SHP77 treated with DMSO at 0.1 percent for 48 hours (cell line): ENCODE data around the gene TNFAIP8L3.

Source experiments
- DNase-seq: peaks from one replicate; lab custom pipeline; 2025; lab: John Stamatoyannopoulos, UW

The TNFAIP8L3 gene

DNA sequence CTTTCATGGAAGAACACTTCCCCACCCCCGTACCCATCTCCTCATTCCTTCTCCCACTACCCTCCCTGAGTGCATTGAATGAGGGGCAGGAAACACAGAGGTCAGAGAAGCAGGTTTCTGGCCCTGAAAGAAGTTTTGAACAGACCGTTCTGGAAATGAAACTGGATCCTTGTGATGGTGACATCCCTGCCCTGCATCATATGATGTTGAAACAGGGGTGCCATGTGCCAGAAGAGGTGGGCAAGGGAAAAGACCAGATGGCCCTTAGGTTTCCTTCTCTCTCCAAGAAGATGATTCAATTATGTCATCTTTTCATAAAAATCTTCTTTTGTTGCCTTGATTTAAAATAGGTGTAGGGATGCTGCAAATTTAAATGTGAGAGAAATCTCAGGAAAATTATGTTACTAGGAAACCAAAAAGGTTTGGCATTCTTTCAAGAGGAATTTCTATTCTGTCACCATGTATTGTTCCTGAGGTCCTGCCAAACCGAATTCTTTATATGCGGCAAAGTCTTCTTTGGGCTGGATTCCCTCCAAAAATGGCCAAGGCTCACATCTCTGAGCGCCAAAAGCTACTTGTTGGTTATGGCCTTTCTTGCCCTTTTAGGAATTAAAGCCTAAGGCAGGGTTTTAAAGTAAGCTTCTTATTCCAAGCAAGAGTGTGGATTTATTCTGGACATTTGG lies 19.9 kb upstream of the TNFAIP8L3 start:
- no peak for DNase-seq

DNA sequence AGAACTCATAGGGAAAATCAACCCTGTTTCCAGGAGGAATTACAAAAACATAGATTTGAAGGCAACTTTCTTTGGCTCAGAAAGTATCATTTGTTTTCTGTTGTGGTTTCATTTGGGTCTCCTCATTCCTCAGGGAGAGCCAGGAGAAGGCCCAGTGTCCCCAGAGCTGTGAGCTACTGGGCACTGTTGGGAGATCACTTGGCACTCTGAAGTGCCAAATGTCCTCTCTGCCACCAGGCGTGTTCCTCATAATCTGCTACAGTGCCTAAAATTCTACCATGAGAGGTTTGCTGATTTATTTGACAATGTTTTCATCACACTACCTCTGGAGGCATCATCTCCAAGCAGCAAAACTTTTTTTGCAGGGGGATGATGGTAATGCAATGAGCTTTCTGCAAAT lies 17.4 kb upstream of the TNFAIP8L3 start:
- DNase-seq = no peak

DNA sequence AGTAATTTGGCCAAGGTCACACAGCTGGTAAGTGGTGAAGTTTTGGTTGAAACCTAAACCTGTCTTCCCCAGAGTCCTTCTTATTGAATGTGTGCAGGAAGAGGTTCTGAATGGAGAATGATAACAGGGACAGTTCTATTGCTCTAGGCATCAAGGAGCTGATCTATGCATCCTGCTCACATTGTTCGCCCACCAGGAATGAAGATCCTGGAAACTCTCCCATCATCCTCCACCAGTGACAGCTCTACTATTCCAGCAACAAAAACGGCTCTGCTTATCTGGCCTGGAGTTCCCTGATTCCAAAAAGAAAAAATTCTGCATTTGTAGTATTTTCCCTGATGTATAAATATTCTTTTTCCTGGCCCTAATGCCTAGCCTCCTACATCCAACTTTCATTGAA lies 16.4 kb upstream of the TNFAIP8L3 start:
- DNase-seq = no peak

DNA sequence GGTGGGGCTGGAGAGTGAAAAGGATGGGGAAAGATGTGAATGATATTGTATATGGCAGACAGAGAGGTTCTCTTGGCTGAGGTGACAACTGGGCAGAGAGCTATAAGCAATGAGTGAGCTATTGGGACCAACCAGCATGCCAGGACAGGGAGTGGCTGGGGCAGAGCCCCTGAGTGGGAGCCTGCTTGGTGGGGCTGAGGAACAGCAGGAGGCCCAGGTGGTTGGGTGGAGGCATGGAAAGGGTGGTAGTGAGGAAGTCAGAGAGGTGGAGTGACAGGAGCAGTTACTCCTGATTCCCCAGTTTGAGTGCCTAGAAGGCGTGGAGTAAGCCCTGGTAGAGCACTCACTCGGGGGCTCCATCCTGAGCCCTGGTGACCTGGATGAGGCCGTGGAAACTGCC lies 15.5 kb upstream of the TNFAIP8L3 start:
- DNase-seq = no peak

DNA sequence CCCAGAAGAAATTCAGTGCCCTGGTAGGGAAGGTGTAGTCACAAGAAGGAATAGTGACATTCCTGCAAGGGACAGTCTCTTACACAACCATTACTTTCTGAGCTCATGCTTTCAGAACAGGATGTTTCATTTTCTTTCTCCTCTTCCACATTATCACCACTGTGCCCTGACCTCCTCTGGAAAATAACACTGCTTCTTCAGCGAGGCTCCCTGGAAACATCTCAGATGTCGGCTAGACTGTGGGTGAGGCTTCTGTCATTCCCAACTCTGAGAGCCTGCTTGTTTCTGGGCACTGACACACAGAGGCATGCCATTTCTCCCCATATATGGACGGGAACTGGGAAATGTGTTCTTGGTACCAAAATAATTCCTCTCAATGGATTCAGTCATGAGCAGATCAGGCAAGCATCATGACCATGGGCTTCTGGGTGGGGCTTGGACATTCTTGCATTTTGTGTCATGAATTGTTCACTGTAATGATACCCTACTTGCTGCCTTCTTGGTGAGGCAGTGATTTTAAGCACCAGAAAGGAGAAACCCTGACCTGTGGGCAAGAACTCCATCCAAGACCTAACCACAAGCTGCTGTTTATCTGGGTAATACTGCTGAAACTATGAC lies 14.3 kb upstream of the TNFAIP8L3 start:
- DNase-seq = no peak

DNA sequence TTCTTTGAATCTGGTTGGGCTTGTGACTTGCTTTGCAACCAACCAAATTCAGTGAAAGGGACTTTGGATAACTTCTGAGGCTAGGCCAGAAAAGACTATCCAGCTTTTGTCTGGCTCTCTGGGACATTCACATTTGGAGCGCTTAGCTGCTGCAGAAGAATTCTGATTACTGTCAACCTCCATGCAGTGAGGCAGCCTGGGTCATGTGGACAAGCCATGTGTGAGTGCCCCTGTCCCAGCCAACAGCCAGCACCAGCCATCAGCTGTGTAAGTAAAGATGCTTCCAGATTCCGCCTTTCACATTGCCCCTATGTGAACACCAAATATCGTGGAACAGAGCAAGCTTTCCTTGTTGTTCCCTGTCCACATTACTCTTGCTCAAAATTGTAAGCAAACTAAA lies 12.9 kb upstream of the TNFAIP8L3 start:
- no peak for DNase-seq

DNA sequence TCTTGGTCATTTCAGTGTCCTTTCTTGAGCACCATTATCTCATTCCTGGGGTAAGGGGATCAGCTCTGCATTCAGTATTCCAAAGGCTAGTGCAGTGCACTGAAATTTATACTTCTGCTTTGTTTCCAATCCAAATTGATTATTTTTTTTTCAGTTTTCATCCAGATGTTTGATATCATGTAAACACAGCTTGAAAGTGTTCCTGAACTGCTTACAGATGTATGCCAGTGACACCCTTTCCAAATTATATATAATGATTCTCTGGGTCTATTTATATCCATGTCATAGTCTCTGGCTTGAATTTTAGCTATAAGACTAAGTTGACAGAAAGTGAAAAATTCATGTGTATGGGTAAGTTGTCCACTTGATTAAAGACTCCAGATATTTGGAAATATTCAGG lies 11.8 kb upstream of the TNFAIP8L3 start:
- DNase-seq = no peak

DNA sequence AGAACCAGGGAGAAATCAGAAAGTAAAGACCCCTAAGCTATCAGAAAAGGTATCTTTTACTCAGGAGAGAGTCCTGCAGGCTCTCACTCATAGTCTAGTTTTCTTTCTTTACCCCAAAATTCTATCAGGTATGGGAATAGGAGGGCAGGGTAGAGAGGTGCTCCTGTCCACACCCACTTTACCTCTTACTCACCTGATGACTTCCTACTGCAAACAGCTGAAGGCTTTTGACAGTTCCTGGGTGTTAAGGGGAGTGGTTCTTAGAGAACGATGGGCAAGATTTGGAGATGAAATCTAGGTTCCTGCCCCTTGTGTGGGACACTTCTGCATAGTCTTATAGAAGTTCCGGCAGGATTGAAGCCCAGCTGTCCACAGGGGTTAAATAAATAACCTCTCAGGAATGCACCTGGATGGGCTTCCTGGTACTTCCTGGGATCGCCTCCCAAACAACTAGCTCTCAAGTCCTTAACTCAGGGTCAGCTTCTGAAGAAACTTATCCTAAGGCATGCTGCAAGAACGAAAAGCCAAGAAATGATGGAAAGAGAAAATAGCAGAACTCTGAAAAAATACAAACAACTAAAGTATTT lies 10.8 kb upstream of the TNFAIP8L3 start:
- DNase-seq = no peak

DNA sequence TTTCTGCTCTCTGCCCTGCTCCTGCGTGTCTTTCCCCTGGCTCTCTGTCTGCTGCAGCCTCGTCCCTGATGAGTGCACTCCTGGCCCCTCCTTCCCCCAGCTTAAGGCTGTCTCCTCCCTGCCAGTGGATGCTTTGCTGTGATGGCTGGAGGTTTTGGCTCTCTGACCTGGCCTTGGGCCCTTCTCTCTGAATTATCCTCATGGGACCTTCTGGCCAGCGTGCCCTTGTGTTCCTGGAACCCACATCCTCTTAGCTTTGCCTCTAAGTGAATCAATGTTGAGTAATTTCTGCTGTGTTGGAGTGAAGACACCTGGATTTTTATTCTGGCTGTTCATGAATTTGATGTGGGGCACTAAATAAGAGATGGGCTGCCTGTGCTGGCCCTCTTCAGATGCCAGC lies 9.8 kb upstream of the TNFAIP8L3 start:
- no peak for DNase-seq

DNA sequence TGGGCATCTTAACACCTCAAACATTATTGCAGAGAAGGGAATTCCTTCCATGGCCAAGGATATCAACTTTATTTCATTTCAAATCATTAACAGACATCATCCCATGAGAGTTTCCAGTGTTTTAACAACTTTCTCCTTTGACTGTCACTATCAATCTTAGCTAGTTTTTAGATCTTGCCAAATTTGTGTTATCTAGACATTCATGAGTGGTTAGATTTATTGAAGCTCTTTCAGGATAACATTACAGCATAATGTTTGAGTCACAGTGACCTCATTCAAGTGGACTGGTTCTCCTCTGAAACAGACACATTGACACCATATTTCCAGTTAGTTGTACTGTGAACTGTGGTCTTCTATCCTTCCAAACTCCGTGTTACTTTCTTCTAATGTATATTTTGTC lies 8.6 kb upstream of the TNFAIP8L3 start:
- no peak for DNase-seq

DNA sequence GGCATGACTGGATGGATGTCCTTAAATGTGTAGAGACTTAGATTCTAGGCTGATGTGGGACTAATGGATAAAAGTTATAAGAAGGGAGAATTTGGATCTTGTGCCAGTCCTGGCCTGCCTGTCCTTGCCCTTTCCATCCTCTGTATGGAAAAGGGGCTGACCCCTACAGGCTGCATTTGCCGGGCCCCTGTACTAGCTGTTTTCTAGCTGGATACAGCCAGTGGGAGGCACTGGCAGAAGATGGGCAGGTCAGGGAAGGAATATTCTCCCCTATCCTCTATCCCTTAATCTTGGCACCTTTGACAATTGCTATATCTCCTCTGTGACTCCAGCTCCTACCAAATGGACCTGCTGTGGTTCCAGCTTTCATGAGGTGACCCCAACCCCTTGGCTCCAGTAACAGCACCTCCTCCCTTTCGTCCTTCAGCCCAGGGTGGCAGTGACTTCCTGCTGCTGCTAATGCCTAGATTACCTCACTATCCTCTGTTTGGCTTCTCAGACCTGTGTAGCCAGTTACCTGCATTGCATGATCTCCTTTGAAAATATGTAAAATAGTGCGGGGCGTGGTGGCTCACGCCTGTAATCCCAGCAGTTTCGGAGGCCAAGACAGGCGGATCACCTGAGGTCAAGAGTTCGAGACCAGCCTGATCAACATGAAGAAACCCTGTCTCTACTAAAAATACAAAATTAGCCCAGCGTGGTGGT lies 6.2 kb upstream of the TNFAIP8L3 start:
- no peak for DNase-seq

DNA sequence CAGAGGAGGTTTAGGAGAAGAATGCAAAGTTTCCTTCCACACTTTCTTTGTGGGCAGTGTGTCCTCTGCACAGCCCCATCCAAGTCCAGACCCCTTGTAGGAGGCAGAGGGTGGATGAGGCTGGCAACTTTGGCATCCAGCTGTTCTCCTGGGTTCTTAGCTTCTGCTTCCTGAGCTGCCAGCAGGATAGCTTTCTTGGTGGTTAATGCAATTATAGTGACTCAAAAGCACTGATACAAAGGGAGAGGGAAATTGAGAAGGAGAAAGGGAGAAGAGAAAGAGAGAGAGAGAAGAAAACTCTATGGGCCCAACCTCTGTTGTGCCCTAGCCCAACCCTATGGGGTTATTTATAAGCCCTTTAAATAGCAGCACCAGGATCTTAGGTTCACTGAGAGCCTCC lies 4.5 kb upstream of the TNFAIP8L3 start:
- DNase-seq = no peak

DNA sequence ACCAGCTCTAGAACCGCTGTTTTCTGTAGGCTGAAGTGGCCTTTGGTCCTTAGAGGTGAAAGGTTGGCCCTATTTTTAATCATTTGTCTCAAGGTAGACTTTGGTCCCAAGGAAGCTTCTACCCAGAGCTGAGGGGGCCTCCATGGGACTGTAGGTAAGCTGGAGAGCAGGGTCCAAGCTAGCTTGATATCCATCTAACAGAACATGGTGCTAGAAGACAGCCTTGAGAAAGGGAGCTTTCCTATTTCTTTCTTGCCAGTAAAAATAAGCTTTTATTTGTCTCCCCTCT lies 3.6 kb upstream of the TNFAIP8L3 start:
- DNase-seq = no peak

DNA sequence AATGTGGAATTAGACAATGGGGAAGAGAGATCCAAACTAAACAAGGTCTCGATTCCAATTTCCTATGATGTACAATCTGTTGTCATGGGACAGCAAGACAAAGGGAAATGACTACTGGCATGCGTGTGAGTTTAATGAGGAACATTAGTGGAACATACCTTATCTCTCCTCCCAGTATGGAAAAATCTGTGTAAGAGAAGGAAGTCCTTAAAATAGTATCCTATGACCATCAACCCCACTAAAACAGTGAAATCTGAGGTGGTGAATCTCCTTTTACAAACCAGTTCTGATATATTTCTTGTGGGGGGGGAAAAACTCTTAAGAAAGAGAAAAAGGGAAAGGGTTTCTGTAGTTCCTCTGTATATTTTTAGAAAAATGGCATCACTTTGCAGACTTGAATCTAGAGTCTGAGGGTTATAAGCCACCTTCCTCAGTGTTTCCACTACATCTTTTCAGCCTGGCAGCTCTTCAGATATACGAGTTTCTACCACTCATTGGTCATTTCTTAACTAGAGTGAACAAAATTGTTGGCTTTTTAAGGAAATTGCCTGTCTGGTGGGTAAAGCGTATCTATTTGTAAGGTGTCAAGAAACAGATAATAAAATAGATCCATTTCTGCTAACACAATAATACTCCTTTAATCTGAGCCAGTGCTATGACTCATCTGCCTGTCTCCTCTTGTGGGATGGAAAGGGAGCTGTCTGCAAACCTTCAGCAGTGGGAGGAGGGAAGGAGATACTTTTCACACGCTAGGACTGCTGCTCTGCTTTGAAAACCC lies 3.0 kb upstream of the TNFAIP8L3 start:
- no peak for DNase-seq

DNA sequence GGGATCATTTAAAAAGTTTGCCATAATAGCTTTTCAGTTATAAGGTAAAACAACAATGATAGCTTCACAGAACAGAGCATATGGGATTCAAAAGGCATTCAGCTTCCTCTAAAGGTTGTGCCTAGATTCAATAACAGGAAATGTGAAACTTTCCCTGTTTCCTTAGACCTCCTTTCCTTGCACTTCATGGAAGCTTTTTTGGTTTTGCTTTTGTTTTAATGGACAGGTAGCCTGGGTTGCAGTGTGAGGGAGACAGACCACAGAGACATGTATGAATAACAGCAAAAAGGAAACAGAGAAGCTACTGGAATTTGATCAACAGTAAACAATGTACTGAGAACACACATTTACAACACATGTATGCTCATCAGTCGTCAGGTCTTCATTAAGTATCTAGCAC lies 2.3 kb upstream of the TNFAIP8L3 start:
- DNase-seq = no peak

DNA sequence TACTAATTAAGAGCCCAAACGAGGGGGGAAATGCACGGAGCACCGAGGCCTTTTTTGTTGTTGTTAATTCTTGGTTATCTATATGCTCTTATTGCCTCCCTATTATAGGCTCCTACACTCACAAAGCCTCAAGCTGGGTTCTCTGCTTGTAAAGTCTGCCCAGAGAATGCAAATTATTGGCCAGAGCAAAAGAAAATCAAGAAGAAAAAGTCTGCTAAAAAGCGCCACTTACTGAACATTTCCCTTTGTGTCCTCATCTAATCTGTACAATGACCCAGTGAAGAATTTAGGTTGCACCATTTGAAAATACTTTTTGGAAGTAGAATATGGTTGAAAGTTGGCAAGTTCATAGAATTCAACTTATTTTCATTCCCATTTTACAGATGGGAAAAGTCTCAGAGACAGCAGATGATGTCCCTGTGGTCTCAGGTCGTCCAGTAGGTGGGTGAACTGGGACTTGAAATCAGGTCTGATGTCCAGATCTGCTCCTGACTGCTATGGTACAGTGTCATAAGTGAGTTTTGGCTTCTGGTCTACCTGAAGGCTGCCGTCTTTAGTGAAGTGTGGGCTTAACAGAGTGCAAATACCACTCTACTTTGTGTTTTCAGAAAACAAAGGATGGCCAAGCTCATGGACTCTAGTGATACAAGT lies 1.1 kb upstream of the TNFAIP8L3 start:
- no peak for DNase-seq

DNA sequence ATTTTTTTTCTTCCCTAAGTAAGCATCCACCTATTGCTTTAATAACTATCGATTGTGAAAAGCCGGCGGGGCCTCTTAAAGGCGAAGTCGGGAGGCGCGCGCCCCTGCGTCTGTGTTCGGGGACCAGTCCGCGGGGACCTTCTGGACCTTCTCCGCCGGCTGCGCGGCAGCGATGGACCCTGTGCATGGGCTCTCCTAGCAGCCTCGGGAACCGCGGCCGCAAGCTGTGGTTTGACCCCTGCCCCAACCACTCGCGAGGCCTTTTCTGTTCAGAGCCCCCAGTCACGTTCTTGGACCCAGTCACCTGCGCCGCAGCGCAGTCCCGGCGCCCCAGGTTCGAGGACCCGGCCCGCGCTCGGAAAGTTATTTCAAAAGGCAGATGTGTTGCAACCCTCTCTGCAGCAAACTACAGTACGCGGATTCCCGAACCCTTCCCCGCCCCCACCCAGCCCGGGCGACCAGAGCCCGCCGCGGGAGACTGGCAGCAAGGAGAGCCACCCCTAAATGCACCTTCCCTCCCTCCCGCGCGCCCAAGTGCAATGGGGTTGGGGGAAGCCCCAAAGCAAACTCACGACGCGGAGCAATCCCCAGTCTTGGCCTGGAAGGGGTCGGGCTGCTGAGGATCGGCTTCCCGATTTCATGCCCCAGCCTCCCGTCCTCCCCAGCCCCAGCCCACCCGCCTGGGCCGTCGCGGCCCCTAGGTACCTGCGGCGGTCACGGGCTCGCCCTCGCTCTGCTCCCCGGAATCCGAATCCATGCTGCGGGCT lies 684 bp downstream of the TNFAIP8L3 start:
- no peak for DNase-seq

DNA sequence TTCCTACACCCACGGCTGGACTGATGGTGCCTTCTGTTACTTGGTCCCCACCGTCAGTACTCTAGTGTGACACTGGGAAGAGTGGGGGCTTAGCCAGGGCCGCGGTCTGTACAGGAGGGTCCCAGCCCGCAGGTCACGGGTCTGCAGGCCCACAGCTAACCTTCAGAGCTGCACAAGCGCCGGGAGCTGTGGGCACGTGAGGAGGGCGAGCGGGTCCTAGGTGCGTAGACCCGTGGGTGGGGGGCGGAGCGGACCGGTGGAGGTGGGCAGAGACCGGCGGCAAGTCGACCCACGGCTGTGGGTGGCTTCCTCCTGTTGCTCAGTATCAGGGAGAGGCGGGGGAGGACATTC lies 1.2 kb downstream of the TNFAIP8L3 start:
- no peak for DNase-seq

DNA sequence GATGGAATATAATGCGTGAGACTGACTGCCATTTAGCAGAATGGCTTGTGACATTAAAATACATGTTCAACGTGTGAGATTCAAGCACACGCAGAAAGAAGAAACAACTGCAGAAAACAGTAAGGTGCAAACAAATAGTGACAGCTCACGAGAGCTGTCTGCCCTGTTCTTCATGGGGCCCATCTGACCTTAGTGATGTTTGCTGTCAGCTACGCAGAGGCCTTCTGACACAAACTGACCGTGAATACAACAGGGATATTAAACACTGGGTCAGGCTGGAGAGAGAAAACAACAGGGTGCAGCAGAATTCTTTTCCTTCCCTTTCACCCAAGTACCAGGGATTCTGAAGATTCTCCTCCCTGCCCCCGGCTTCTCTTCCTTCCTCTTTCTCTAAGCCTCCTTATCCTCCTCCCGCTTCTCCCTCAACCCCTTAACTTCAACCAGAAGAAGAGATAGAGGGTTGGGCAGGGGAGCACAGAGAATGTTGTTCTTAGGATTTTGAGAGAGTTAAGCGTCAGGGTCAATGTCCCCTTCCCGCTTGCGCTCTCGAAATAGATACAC lies 2.1 kb downstream of the TNFAIP8L3 start:
- DNase-seq = no peak

DNA sequence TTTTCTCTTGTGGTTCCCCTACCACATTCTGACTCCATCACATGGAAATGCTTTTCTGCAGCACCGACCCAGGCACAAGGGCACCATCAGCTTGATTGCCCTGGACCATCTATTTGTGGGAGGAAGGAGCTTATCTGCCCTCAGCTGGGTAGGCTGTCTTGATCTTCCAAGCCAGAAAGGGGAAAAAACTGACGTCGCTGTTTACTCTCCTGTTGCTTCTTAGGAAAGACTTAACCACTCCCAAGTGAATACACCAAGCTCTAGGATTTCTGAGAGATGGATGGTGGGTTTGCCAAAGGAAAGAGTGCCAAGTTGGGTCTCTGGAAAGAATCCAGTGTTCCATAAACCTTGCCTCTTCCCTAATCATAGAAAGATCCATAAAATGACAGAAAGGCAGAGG lies 4.0 kb downstream of the TNFAIP8L3 start:
- DNase-seq = no peak
